OCI-LY1 (cell line): ENCODE data around the gene GAS6.

Experiments
- H2AFZ ChIP-seq: fragments of 200-600 bp; sonication (generic), shearing (Covaris generic); 2 replicates; pipeline ENCODE4 v1.6.0; 2014; ENCODE audit warnings: antibody characterized with exemption, mild to moderate bottlenecking, low read length
- H3F3A ChIP-seq: fragments of 200-600 bp; sonication (generic), shearing (Covaris generic); 2 replicates; pipeline ENCODE4 v1.6.0; 2014; ENCODE audit warnings: mild to moderate bottlenecking, antibody characterized with exemption, low read length, moderate library complexity; ENCODE audit not compliant: insufficient read depth
- H3K27ac ChIP-seq: fragments of 200-600 bp; sonication (generic); 2 replicates; pipeline ENCODE4 v1.5.1; 2014; ENCODE audit warnings: low read length, mixed run types, mild to moderate bottlenecking, low read depth; ENCODE audit not compliant: poor library complexity, severe bottlenecking
- H3K27me3 ChIP-seq: fragments of 200-600 bp; sonication (generic); 2 replicates; pipeline ENCODE4 v1.6.0; 2014; ENCODE audit warnings: antibody characterized with exemption, mild to moderate bottlenecking, low read length, moderate library complexity; ENCODE audit not compliant: insufficient read depth
- H3K36me3 ChIP-seq: fragments of 200-600 bp; sonication (generic); 2 replicates; pipeline ENCODE4 v1.6.1; 2014; ENCODE audit warnings: mild to moderate bottlenecking, antibody characterized with exemption, low read length, moderate library complexity, mixed read lengths; ENCODE audit not compliant: insufficient read depth
- H3K4me1 ChIP-seq: fragments of 200-600 bp; sonication (generic); 2 replicates; pipeline ENCODE4 v1.5.1; 2014; ENCODE audit warnings: mild to moderate bottlenecking, low read length, moderate library complexity; ENCODE audit not compliant: insufficient read depth, severe bottlenecking
- H3K4me2 ChIP-seq: fragments of 200-600 bp; sonication (generic), shearing (Covaris generic); 2 replicates; pipeline ENCODE4 v1.6.1; 2014; ENCODE audit warnings: low read length
- H3K4me3 ChIP-seq: fragments of 200-600 bp; sonication (generic); 2 replicates; pipeline ENCODE4 v1.5.1; 2014; ENCODE audit warnings: low read length, low read depth, mild to moderate bottlenecking, mixed read lengths; ENCODE audit not compliant: poor library complexity, severe bottlenecking
- H3K79me2 ChIP-seq: fragments of 200-600 bp; shearing (Covaris generic); 2 replicates; pipeline ENCODE4 v1.6.1; 2016; ENCODE audit warnings: mixed run types, low read length, mixed read lengths; ENCODE audit not compliant: insufficient read depth
- H3K9ac ChIP-seq: fragments of 200-600 bp; sonication (generic), shearing (Covaris generic); 2 replicates; pipeline ENCODE4 v1.6.1; 2014; ENCODE audit warnings: mild to moderate bottlenecking, low read length, mixed read lengths
- H3K9me2 ChIP-seq: fragments of 200-600 bp; sonication (generic), shearing (Covaris generic); 2 replicates; pipeline ENCODE4 v1.6.1; 2014; ENCODE audit warnings: low read depth, mild to moderate bottlenecking, low read length, mixed read lengths
- H3K9me3 ChIP-seq: fragments of 200-600 bp; shearing (Covaris generic); 2 replicates; pipeline ENCODE4 v1.6.1; 2014; ENCODE audit warnings: low read length, mixed read lengths
- H4K20me1 ChIP-seq: fragments of 200-600 bp; sonication (generic), shearing (Covaris generic); 2 replicates; pipeline ENCODE4 v1.6.0; 2016; ENCODE audit warnings: mild to moderate bottlenecking, low read length; ENCODE audit not compliant: insufficient read depth
- EZH2 ChIP-seq: fragments of 200-600 bp; sonication (generic), shearing (Covaris generic); IDR thresholded peaks from 2 replicates; pipeline ENCODE4 v1.8.0; 2017; ENCODE audit warnings: borderline replicate concordance, mixed run types, mild to moderate bottlenecking, antibody characterized with exemption, low read length, moderate library complexity, mixed read lengths
- TF ChIP-seq, protein P1 (sequence below): fragments of 200-600 bp; sonication (generic), shearing (Covaris generic); IDR thresholded peaks from 2 replicates; pipeline ENCODE4 v1.5.1; 2017; ENCODE audit warnings: mild to moderate bottlenecking, antibody characterized with exemption, low read length, moderate library complexity, mixed read lengths

The GAS6 gene

GRCh38 chr13:113897161-113897560 is 33.3 kb upstream of the GAS6 start:
- no peak overlapping the region for H2AFZ ChIP-seq
- H3K79me2 ChIP-seq = no peaks in the 10 kb centered on the region
- H3K36me3 ChIP-seq = no peaks in the 10 kb centered on the region
- no peaks in the 10 kb centered on the region for H3K9me3 ChIP-seq
- no peak for TF ChIP-seq EZH2
- TF ChIP-seq, protein P1, sequence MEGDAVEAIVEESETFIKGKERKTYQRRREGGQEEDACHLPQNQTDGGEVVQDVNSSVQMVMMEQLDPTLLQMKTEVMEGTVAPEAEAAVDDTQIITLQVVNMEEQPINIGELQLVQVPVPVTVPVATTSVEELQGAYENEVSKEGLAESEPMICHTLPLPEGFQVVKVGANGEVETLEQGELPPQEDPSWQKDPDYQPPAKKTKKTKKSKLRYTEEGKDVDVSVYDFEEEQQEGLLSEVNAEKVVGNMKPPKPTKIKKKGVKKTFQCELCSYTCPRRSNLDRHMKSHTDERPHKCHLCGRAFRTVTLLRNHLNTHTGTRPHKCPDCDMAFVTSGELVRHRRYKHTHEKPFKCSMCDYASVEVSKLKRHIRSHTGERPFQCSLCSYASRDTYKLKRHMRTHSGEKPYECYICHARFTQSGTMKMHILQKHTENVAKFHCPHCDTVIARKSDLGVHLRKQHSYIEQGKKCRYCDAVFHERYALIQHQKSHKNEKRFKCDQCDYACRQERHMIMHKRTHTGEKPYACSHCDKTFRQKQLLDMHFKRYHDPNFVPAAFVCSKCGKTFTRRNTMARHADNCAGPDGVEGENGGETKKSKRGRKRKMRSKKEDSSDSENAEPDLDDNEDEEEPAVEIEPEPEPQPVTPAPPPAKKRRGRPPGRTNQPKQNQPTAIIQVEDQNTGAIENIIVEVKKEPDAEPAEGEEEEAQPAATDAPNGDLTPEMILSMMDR = no peak
- H3K4me1 ChIP-seq = no peaks in the 10 kb centered on the region
- no peak overlapping the region for H3K4me2 ChIP-seq
- no peaks in the 10 kb centered on the region for H4K20me1 ChIP-seq
- H3K27me3 ChIP-seq = no peaks in the 10 kb centered on the region
- no peaks in the 10 kb centered on the region for H3F3A ChIP-seq
- no peak overlapping the region for H3K27ac ChIP-seq
- no peak overlapping the region for H3K9ac ChIP-seq
- H3K9me2 ChIP-seq = no peaks in the 10 kb centered on the region
- no peak overlapping the region for H3K4me3 ChIP-seq

DNA sequence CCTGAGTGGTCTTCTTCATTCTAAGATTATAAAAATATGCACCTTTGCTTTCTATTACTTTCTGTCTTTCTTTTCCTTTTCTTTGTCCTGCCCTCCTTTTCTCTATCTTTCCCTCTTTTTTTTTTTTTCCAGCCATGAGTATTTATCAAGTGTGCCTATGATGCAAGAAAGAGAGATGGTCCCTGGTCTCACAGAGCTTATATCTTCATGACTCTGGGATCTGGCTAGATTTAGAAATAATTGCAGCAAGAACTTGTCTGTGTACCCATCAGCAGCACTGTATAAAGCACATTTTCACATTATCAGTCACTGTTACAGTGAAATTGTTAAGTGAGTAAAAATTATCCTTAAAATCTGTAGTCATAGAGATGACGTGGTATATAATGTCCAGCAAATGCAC is 31.6 kb upstream of the GAS6 start:
- no peak overlapping the region for H3K4me2 ChIP-seq
- H3K4me1 ChIP-seq = no peaks in the 10 kb centered on the region
- no peaks in the 10 kb centered on the region for H3K9me3 ChIP-seq
- TF ChIP-seq, protein P1 = no peak
- no peak for TF ChIP-seq EZH2
- H2AFZ ChIP-seq = no peak overlapping the region
- no peak overlapping the region for H3K9ac ChIP-seq
- no peaks in the 10 kb centered on the region for H4K20me1 ChIP-seq
- H3K4me3 ChIP-seq = no peak overlapping the region
- H3K9me2 ChIP-seq = no peaks in the 10 kb centered on the region
- H3K27ac ChIP-seq = no peak overlapping the region
- H3K27me3 ChIP-seq = no peaks in the 10 kb centered on the region
- no peaks in the 10 kb centered on the region for H3K79me2 ChIP-seq
- H3K36me3 ChIP-seq = no peaks in the 10 kb centered on the region
- no peaks in the 10 kb centered on the region for H3F3A ChIP-seq

DNA sequence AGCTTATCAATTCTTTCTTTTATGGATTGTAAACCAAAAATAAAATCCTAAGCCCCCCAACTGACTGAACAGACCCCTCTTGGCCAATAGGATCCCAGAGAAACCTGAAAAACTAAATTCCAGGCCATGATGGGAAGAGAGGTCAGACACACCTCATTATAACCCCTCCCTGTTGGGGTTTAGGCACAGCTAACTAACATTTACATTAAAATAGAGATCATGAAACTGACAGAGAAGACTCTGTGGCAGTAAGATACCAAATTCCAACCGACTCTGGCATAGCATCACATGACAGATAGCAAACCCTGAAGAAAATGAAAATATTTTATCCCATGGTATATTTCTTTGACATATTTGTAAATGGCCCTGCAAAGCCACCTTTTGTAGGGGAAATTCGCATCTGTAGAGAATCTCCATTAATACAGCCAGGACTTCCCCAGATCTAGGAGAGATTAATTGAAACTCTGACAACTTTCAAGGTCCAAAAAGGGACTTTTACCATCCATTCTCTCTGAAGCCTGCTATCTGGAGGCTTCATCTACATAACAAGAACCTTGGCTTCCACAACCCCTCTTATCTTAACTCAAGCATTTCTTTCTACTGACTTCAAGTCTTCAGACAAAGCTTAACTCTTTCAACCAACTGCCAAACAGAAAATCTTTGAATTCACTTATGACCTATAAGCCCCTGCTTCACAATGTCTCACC is 27.1 kb upstream of the GAS6 start:
- Histone ChIP-seq H4K20me1 (no peaks in the 10 kb centered on the region), H3K27ac (no peak overlapping the region), H3K36me3 (no peaks in the 10 kb centered on the region), H3F3A (no peaks in the 10 kb centered on the region), H3K9me3 (no peaks in the 10 kb centered on the region), H3K9ac (no peak overlapping the region), H2AFZ (no peak overlapping the region), H3K79me2 (no peaks in the 10 kb centered on the region), H3K27me3 (0 out of 2 replicates have a peak, but pooled peaks cover 4% of the 10 kb centered on the region), H3K9me2 (no peaks in the 10 kb centered on the region), H3K4me2 (no peak overlapping the region), H3K4me1 (no peaks in the 10 kb centered on the region), H3K4me3 (no peak overlapping the region)
- no peak for TF ChIP-seq EZH2
- TF ChIP-seq, protein P1 = no peak
